Measurements from ENCODE around the gene RPA4.

The RPA4 gene

DNA sequence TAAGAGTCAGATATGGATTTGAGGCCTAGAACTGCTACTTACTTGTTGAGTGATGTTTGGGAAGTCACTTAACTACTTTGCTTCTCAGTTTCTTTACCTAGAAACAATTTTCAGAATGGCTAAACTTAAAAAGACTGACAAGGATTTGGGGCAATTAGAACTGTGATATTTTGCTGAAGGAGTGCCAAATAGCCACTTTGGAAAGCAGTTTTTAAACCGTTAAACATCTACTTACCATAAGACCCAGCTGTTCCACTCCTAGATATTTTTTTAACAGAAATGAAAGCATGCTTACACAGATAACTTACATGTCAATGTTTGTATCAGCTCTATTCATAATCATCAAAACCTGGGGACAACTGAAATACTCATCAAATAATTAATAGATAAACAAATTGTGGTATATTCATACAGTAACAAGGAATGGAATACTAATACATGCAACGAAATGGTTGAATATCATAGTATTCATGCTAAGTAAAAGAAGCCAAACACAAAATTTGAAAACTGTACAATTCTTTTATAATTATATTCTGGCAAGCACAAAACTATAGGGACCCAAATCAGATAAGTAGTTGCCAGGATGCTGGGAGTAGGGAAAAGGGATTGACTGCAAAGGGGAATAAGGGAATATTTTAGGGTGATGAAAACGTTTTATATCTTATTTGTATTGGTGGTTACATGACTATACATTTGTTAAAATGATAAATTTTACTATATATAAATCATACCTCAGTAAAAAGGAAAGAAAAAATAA, 24.0 kb downstream of the RPA4 start:
- Mint-ChIP-seq H3K27ac (no peak overlapping the region), H3K4me3 (no peak overlapping the region), H3K4me1 (ENCODE audit: low read depth) (no peaks in the 10 kb centered on the region), H3K9me3 (no peaks in the 10 kb centered on the region), H3K36me3 (ENCODE audit: low read depth) (no peaks in the 10 kb centered on the region), H3K27me3 (ENCODE audit: low read depth) (no peaks in the 10 kb centered on the region)

DNA sequence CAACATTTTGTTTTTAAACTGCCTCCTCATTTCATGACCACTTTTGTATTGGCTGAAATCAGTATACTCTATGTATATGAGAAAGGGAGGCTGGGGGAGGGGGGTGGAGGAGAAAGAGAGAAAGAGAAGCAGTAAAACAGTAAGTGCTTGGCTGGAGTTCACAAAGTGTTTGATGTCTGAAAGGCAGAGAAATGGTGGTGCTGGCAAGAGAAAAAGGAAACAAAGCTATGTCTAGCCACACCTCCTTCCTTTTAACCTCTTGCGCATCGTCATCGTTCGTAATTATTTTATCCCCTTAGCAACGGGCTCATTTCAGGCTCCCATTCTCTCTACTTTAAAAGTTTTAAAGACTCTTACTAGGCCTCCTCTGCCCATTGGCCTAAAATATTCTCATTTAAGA, 25.6 kb downstream of the RPA4 start:
- Mint-ChIP-seq H3K27me3 (ENCODE audit: low read depth) (no peaks in the 10 kb centered on the region), H3K27ac (no peak overlapping the region), H3K4me3 (no peak overlapping the region), H3K9me3 (no peaks in the 10 kb centered on the region), H3K4me1 (ENCODE audit: low read depth) (no peaks in the 10 kb centered on the region), H3K36me3 (ENCODE audit: low read depth) (no peaks in the 10 kb centered on the region)

DNA sequence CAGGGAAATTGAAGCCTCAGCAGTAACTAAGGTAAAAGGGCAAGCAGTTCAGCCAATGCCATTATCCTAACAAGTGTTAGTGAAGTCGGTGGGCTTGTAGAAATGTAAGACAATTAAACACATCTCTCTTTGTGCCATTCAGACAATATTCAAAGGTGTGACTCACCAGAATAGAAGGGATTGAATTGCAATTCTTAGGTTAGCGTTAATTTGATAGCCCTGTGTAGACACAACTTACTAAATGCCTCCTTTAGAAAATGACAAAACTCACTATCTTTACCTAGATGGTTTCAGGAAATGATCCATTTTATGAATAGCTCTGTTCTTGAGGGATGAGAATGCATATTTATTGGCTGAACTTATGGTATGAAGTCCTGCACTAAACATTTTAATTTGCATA, 35.2 kb downstream of the RPA4 start:
- H3K9me3 Mint-ChIP-seq, result no peaks in the 10 kb centered on the region
- H3K36me3 Mint-ChIP-seq (ENCODE audit: low read depth), result no peaks in the 10 kb centered on the region
- H3K27me3 Mint-ChIP-seq (ENCODE audit: low read depth), result no peaks in the 10 kb centered on the region
- H3K27ac Mint-ChIP-seq, result no peak overlapping the region
- H3K4me1 Mint-ChIP-seq (ENCODE audit: low read depth), result no peaks in the 10 kb centered on the region
- H3K4me3 Mint-ChIP-seq, result no peak overlapping the region

DNA sequence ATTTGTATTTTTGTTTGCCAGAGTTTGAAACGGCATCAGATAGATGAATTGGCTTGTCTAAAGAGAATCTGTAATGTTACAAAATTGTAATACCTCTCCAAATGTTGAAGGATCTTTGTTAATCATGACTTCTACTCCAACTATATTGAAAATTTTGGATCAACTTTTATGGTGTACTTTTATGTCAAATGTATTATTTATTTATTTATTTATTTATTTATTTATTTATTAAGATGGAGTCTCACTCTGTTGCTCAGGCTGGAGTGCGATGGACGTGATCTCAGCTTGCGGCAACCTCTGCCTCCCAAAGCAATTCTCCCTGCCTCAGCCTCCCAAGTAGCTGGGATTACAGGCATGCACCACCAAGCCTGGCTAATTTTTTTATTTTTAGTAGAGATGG, 36.0 kb downstream of the RPA4 start:
- Mint-ChIP-seq H3K27me3 (ENCODE audit: low read depth) (no peaks in the 10 kb centered on the region), H3K36me3 (ENCODE audit: low read depth) (no peaks in the 10 kb centered on the region), H3K9me3 (no peaks in the 10 kb centered on the region), H3K27ac (no peak overlapping the region), H3K4me1 (ENCODE audit: low read depth) (no peaks in the 10 kb centered on the region), H3K4me3 (no peak overlapping the region)

DNA sequence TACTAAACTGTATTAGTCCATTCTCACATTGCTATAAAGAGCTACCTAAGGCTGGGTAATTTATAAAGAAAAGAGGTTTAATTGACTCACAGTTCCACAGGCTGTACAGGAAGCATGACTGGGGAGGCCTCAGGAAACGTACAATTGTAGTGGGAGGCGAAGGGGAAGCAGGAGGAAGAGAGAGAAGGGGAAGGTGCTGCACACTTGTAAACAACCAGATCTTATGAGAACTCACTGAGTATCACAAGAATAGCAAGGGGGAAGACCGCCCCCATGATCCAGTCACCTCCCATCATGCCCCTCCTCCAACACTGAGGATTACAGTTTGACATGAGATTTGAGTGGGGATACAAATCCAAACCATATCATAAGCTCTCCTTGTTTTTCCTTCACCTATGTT, 40.9 kb downstream of the RPA4 start:
- Mint-ChIP-seq H3K4me3 (no peak overlapping the region), H3K27ac (no peak overlapping the region), H3K36me3 (ENCODE audit: low read depth) (peaks cover 2% of the 10 kb centered on the region), H3K9me3 (no peaks in the 10 kb centered on the region), H3K4me1 (ENCODE audit: low read depth) (no peaks in the 10 kb centered on the region), H3K27me3 (ENCODE audit: low read depth) (no peaks in the 10 kb centered on the region)

DNA sequence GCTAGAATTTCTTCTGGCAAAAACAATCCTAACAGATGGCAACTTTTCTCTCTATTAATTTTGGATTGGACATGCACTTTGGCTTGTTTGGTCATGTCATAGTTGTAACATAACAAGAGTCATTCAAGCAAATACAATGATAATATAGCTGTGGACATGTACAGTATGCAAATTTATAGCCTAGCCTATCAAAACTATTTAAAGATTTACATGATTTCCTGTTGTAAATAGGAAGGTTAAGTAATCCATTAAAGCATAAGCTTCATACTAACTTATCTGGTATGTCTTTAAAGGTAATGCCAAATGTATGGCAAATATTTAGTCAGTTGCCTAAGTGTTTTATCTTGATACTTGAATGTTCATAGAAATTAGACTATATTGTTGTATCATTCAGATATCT, 45.3 kb downstream of the RPA4 start:
- Mint-ChIP-seq H3K4me3 (no peak overlapping the region), H3K4me1 (ENCODE audit: low read depth) (no peaks in the 10 kb centered on the region), H3K36me3 (ENCODE audit: low read depth) (peaks cover 2% of the 10 kb centered on the region), H3K27ac (no peak overlapping the region), H3K9me3 (no peaks in the 10 kb centered on the region), H3K27me3 (ENCODE audit: low read depth) (no peaks in the 10 kb centered on the region)

Measured in T-helper 1 cell treated with Interleukin-12 subunit alpha and Interleukin-12 subunit beta and Interleukin-4 antibody, amounts not matched to agents 30 μg/mL and 1 μg/mL, for 36 hours (primary cell).